ENCODE results near the gene GSS.

Gene GSS

GRCh38 chr20:34978092-34978744, 22.6 kb upstream of the GSS start:
- DNase-seq (ENCODE audit: low spot score), result no peak

- DNase-seq (ENCODE audit: low spot score), result no peak
These were observed 21.9 kb upstream of the GSS start for GRCh38 chr20:34977365-34978091.

GRCh38 chr20:34976286-34976685, 20.7 kb upstream of the GSS start:
- DNase-seq (ENCODE audit: low spot score), result no peak

GRCh38 chr20:34974246-34974645, 18.6 kb upstream of the GSS start:
- no peak for DNase-seq (ENCODE audit: low spot score)

- no peak for DNase-seq (ENCODE audit: low spot score)
These were observed 16.1 kb upstream of the GSS start for GRCh38 chr20:34971561-34972235.

- no peak for DNase-seq (ENCODE audit: low spot score)
These were observed 15.4 kb upstream of the GSS start for GRCh38 chr20:34970846-34971560.

- DNase-seq (ENCODE audit: low spot score), result no peak
These were observed 14.7 kb upstream of the GSS start for GRCh38 chr20:34970193-34970840.

- no peak for DNase-seq (ENCODE audit: low spot score)
These were observed 12.6 kb upstream of the GSS start for GRCh38 chr20:34968042-34968775.

- DNase-seq (ENCODE audit: low spot score), result no peak
These were observed 11.8 kb upstream of the GSS start for GRCh38 chr20:34967421-34967820.

- no peak for DNase-seq (ENCODE audit: low spot score)
These were observed 9.4 kb upstream of the GSS start for GRCh38 chr20:34965051-34965450.

GRCh38 chr20:34964486-34964885, 8.9 kb upstream of the GSS start:
- DNase-seq (ENCODE audit: low spot score), result no peak

- no peak for DNase-seq (ENCODE audit: low spot score)
These were observed 1.3 kb upstream of the GSS start for GRCh38 chr20:34956751-34957472.

- no peak for DNase-seq (ENCODE audit: low spot score)
These were observed 444 bp upstream of the GSS start for GRCh38 chr20:34956041-34956458.

- no peak for DNase-seq (ENCODE audit: low spot score)
These were observed 739 bp downstream of the GSS start for GRCh38 chr20:34954904-34955230.

GRCh38 chr20:34953960-34954359, 1.6 kb downstream of the GSS start:
- DNase-seq (ENCODE audit: low spot score), result no peak

- DNase-seq (ENCODE audit: low spot score), result no peak
These were observed 2.9 kb downstream of the GSS start for GRCh38 chr20:34952671-34953070.

- no peak for DNase-seq (ENCODE audit: low spot score)
These were observed 4.0 kb downstream of the GSS start for GRCh38 chr20:34951652-34952051.

GRCh38 chr20:34951252-34951651, 4.4 kb downstream of the GSS start:
- no peak for DNase-seq (ENCODE audit: low spot score)

GRCh38 chr20:34949120-34949519, 6.5 kb downstream of the GSS start:
- DNase-seq (ENCODE audit: low spot score), result no peak

GRCh38 chr20:34948030-34948429, 7.6 kb downstream of the GSS start:
- DNase-seq (ENCODE audit: low spot score), result no peak

- no peak for DNase-seq (ENCODE audit: low spot score)
These were observed 8.3 kb downstream of the GSS start for GRCh38 chr20:34947336-34947735.

Measured in CD4-positive, alpha-beta T cell treated with Interleukin-6 at 100 ng/mL for 8 hours (primary cell).